Neutrophil (primary cell): ENCODE results near the gene TNFSF13.

Source experiments
- H3K27ac ChIP-seq: fragments of 200-600 bp; sonication (generic); 2 replicates; pipeline ENCODE4 v1.5.1; 2016; ENCODE audit warnings: mild to moderate bottlenecking, moderate library complexity
- H3K27me3 ChIP-seq: fragments of 200-600 bp; sonication (generic); 2 replicates; pipeline ENCODE4 v1.6.0; 2016; ENCODE audit warnings: mild to moderate bottlenecking
- H3K36me3 ChIP-seq: fragments of 200-600 bp; sonication (generic); 2 replicates; pipeline ENCODE4 v1.5.1; 2017
- H3K4me1 ChIP-seq, 2 experiments: fragments of 200-600 bp in 1 of 2; sonication (generic) in 1 of 2; 1 replicate in 1 of 2; 2 replicates in 1 of 2; pipeline versions ENCODE4 v1.5.1 to v1.6.1; 2013 to 2016; ENCODE audit warnings: low read depth in 1 of 2, low read length in 1 of 2, mild to moderate bottlenecking in 1 of 2, moderate library complexity in 1 of 2; ENCODE audit not compliant: control insufficient read depth in 1 of 2, insufficient read depth in 1 of 2
- H3K4me3 ChIP-seq, 2 experiments: fragments of 200-600 bp in 1 of 2; sonication (generic) in 1 of 2; 1 replicate in 1 of 2; 2 replicates in 1 of 2; pipeline ENCODE4 v1.5.1; 2013 to 2016; ENCODE audit warnings: low read depth in 1 of 2, low read length in 1 of 2, mild to moderate bottlenecking in 1 of 2, moderate library complexity in 1 of 2
- H3K9me3 ChIP-seq: fragments of 200-600 bp; sonication (generic); 2 replicates; pipeline ENCODE4 v1.5.1; 2016
- TF ChIP-seq, protein P1 (sequence below): fragments of 200-600 bp; sonication (generic); IDR thresholded peaks from 2 replicates; pipeline ENCODE4 v1.5.1; 2016; ENCODE audit warnings: antibody characterized with exemption

Gene TNFSF13, protein sequence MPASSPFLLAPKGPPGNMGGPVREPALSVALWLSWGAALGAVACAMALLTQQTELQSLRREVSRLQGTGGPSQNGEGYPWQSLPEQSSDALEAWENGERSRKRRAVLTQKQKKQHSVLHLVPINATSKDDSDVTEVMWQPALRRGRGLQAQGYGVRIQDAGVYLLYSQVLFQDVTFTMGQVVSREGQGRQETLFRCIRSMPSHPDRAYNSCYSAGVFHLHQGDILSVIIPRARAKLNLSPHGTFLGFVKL

GRCh38 chr17:7558544-7559319 is at the start of gene TNFSF13:
Gene TNFSF13, plus strand, starts transcription at chr17:7558750. Its CDS starts 290 bp downstream, at chr17:7559040.
- peak within 1 kb of the TSS; percentile 92 for H3K27ac ChIP-seq
- TF ChIP-seq, protein P1, sequence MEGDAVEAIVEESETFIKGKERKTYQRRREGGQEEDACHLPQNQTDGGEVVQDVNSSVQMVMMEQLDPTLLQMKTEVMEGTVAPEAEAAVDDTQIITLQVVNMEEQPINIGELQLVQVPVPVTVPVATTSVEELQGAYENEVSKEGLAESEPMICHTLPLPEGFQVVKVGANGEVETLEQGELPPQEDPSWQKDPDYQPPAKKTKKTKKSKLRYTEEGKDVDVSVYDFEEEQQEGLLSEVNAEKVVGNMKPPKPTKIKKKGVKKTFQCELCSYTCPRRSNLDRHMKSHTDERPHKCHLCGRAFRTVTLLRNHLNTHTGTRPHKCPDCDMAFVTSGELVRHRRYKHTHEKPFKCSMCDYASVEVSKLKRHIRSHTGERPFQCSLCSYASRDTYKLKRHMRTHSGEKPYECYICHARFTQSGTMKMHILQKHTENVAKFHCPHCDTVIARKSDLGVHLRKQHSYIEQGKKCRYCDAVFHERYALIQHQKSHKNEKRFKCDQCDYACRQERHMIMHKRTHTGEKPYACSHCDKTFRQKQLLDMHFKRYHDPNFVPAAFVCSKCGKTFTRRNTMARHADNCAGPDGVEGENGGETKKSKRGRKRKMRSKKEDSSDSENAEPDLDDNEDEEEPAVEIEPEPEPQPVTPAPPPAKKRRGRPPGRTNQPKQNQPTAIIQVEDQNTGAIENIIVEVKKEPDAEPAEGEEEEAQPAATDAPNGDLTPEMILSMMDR = no peak
- no peaks in the 10 kb centered on the region for H3K9me3 ChIP-seq
- H3K27me3 ChIP-seq = no peaks in the 10 kb centered on the region
- peaks cover 15% of the 10 kb centered on the region for H3K36me3 ChIP-seq
- H3K4me3 ChIP-seq = peak within 1 kb of the TSS; percentile 80 to 88
- H3K4me1 ChIP-seq = peaks cover 58 to 63% of the 10 kb centered on the region in 2 experiments

DNA sequence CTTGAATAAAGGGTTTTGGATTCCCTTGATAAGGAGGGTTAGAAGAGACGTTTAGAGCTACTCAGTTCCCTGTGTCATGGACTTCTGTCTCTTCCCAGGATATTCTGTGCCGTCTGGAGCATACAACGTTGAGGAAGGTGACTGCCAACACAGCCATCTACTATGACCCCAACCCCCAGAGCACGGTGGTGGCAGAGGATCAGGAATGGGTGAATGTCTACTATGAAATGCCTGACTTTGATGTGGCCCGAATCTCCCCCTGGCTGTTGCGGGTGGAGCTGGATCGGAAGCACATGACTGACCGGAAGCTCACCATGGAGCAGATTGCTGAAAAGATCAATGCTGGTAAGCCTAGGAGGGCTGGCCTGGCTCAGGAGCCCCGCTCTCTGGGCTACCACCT is 49.7 kb upstream of the TNFSF13 start:
- H3K27ac ChIP-seq = no peak overlapping the region
- TF ChIP-seq, protein P1 = no peak
- no peaks in the 10 kb centered on the region for H3K9me3 ChIP-seq
- H3K4me1 ChIP-seq = no peaks in the 10 kb centered on the region
- H3K36me3 ChIP-seq = peaks cover 100% of the 10 kb centered on the region
- no peak overlapping the region for H3K4me3 ChIP-seq
- H3K27me3 ChIP-seq = no peaks in the 10 kb centered on the region

DNA sequence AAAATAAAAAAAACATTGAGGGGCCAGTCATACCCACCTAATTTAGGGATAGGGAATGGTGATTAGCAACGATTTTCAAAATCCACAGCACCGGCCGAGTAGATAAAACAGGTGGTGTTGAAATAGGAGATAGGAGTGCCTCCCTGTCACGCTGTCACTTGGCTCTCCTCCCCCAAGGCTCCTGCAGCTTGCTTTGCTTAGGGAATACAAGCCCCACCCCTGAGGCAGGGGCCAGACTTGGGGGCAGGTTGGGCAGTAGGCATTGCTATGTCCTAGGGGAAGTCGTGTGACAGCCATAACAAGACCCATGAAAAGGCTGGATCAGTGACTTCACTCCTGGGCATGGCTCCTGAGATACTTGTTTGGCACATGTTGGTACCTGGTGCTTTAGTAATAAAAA is 48.6 kb upstream of the TNFSF13 start:
- Histone ChIP-seq H3K9me3 (no peaks in the 10 kb centered on the region), H3K4me1 (no peaks in the 10 kb centered on the region), H3K27me3 (no peaks in the 10 kb centered on the region), H3K4me3 (no peak overlapping the region), H3K36me3 (peaks cover 97% of the 10 kb centered on the region), H3K27ac (no peak overlapping the region)
- TF ChIP-seq, protein P1 = no peak

- Histone ChIP-seq H3K27ac (no peak overlapping the region), H3K36me3 (peaks cover 86% of the 10 kb centered on the region), H3K9me3 (no peaks in the 10 kb centered on the region), H3K27me3 (no peaks in the 10 kb centered on the region), H3K4me1 (peaks cover 3 to 9% of the 10 kb centered on the region in 2 experiments), H3K4me3 (no peak overlapping the region)
- TF ChIP-seq, protein P1 = no peak
Observed at GRCh38 chr17:7511108-7511507, 47.4 kb upstream of the TNFSF13 start.

DNA sequence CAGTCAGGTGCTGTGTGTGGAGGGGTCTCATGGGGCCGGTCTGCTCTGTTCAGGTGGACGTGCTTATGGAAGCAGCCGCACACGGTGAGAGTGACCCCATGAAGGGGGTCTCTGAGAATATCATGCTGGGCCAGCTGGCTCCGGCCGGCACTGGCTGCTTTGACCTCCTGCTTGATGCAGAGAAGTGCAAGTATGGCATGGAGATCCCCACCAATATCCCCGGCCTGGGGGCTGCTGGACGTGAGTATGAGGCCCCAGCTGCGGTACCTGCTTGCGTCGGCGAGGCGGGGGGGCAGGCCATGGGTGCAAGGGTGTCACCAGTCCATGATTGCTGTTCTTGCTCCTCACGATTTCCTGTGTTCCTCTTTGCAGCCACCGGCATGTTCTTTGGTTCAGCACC is 46.4 kb upstream of the TNFSF13 start:
- TF ChIP-seq, protein P1 = no peak
- H3K36me3 ChIP-seq = peaks cover 76% of the 10 kb centered on the region

More for the DNA sequence above, 46.4 kb upstream of the TNFSF13 start:
- Histone ChIP-seq H3K27ac (no peak overlapping the region), H3K4me3 (no peak overlapping the region), H3K27me3 (no peaks in the 10 kb centered on the region), H3K9me3 (no peaks in the 10 kb centered on the region), H3K4me1 (peaks cover 5 to 13% of the 10 kb centered on the region in 2 experiments)
